Esophagus muscularis mucosa (tissue), 4 donors: ENCODE data around the gene THSD4. TPM values are rescaled to one million over a fixed set of nuclear protein-coding genes. Genes with fewer than 3 reads are reported as not detected.

ENCODE experiments used
- DNase-seq: peaks from one replicate; pipeline ENCODE4 v3.0.0-alpha.2; 2017; ENCODE audit errors: extremely low spot score
- H3K27ac ChIP-seq, 4 donors: fragments of 200-600 bp; sonication (generic); replicated peaks in 1 of 4; 1 replicate in 3 of 4; 2 replicates in 1 of 4; pipeline ENCODE4 v1.5.1; 2016 to 2019; ENCODE audit warnings: mild to moderate bottlenecking in 1 of 4
- H3K27me3 ChIP-seq, 4 donors: fragments of 200-600 bp; sonication (generic); one replicate each; pipeline versions ENCODE4 v1.5.1 to v1.6.0; 2016 to 2019
- H3K36me3 ChIP-seq, 4 donors: fragments of 200-600 bp; sonication (generic); one replicate each; pipeline ENCODE4 v1.5.1; 2016 to 2019
- H3K4me1 ChIP-seq, 4 donors: fragments of 200-600 bp; sonication (generic); one replicate each; pipeline ENCODE4 v1.5.1; 2016 to 2019
- H3K4me3 ChIP-seq, 4 donors: fragments of 200-600 bp; sonication (generic); 1 replicate in 2 of 4; 2 replicates in 2 of 4; pipeline ENCODE4 v1.5.1; 2016 to 2019; ENCODE audit warnings: mild to moderate bottlenecking in 4 of 4, moderate library complexity in 1 of 4
- H3K9me3 ChIP-seq, 4 donors: fragments of 200-600 bp; sonication (generic); 1 replicate in 3 of 4; 2 replicates in 1 of 4; pipeline ENCODE4 v1.5.1; 2016 to 2019
- CTCF ChIP-seq, 3 experiments: fragments of 200-600 bp in 2 of 3; fragments of 450-650 bp in 1 of 3; sonication (generic) in 2 of 3; IDR thresholded peaks; one replicate each; pipeline ENCODE4 v1.5.1; 2017 to 2019; ENCODE audit warnings: antibody characterized with exemption in 3 of 3, mild to moderate bottlenecking in 2 of 3, moderate library complexity in 1 of 3
- EP300 ChIP-seq: sonication (generic); formaldehyde crosslinking; IDR thresholded peaks from one replicate; pipeline ENCODE4 v1.6.1; 2017; ENCODE audit warnings: antibody characterized with exemption
- POLR2A ChIP-seq: fragments of 450-650 bp; IDR thresholded peaks from one replicate; pipeline ENCODE4 v1.6.1; 2017; ENCODE audit warnings: antibody characterized with exemption, moderate library complexity, mild to moderate bottlenecking, low read depth
- POLR2AphosphoS5 ChIP-seq, 2 donors: sonication (generic); formaldehyde crosslinking; IDR thresholded peaks; one replicate each; pipeline ENCODE4 v1.6.1; 2017; ENCODE audit warnings: antibody characterized with exemption in 2 of 2
- WGBS: methylation state at CpG from one replicate; pipeline ENCODE4 v1.1.5; 2018; 5-methylcytosine and 5-hydroxymethylcytosine counted together
- intact Hi-C: fragments of 100-400 bp; cut with DNase I; formaldehyde crosslinking; loops from one replicate; pipeline ENCODE4 v1.15.1; 2023
- total RNA-seq, 4 donors: library from RNA; depleted of rRNA; stranded (reverse); fragments of >200 nt; gene quantifications; one replicate each; pipeline versions ENCODE4 v1.1.0 to v1.2.1, GENCODE V29; 2016

Gene THSD4
- total RNA-seq, 4 donors from 2014 or later: 3.2 to 6.6 (median 5.6) TPM

DNA sequence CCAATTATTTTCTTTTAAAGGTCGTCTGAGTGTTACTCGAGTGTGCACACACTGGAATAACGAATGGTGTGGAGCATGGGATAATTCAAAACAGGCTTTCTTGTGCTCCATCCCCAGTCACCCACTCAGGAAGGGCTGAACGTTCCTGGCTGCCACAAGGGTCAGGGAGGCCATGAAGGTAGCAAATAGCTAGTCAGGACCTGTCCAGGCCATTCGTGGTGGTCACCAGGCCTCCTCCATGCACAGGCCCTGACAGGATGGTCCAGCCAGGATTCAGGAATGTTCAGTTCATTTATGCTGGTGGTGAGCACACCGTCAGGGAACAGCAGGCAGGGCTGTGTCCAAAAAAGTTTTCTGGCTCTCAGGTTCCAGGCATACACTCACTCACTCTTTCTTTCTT is 683.4 kb downstream of the THSD4 start:
- Histone ChIP-seq H3K36me3 (no peaks in the 10 kb centered on the region), H3K4me3 (no peak overlapping the region), H3K27ac (no peak overlapping the region), H3K27me3 (peaks cover 0 to 11% (median 0%) of the 10 kb centered on the region in 4 donors), H3K9me3 (no peaks in the 10 kb centered on the region), H3K4me1 (peaks cover 0 to 4% (median 2%) of the 10 kb centered on the region in 4 donors)
- WGBS: 78% methylated on average over 6 of the region's 6 CpGs
- DNase-seq: no peak
- intact Hi-C loops: no loop called here
- TF ChIP-seq EP300: no peak
- TF ChIP-seq POLR2A: no peak
- no peak for TF ChIP-seq POLR2AphosphoS5 (IDR thresholded peaks at IDR 0.05)

- intact Hi-C loops: no loop called here
- no peak for DNase-seq
- Histone ChIP-seq H3K27ac (no peak overlapping the region), H3K27me3 (peaks cover 0 to 11% (median 0%) of the 10 kb centered on the region in 4 donors), H3K9me3 (no peaks in the 10 kb centered on the region), H3K36me3 (no peaks in the 10 kb centered on the region), H3K4me1 (peaks cover 0 to 4% (median 2%) of the 10 kb centered on the region in 4 donors), H3K4me3 (no peak overlapping the region)
- no peak for TF ChIP-seq POLR2A
- no peak for TF ChIP-seq CTCF (IDR thresholded peaks at IDR 0.05)
- no peak for TF ChIP-seq POLR2AphosphoS5 (IDR thresholded peaks at IDR 0.05)
- no peak for TF ChIP-seq EP300
- WGBS: 81% methylated on average over 3 of the region's 3 CpGs
Measured at GRCh38 chr15:71800190-71800589, 684.9 kb downstream of the THSD4 start.

GRCh38 chr15:71800835-71801745 is 685.8 kb downstream of the THSD4 start:
- intact Hi-C loops: no loop called here
- WGBS: 60% methylated on average over 17 of the region's 17 CpGs
- Histone ChIP-seq H3K4me1 (peaks cover 0 to 4% (median 2%) of the 10 kb centered on the region in 4 donors), H3K4me3 (no peak overlapping the region), H3K36me3 (no peaks in the 10 kb centered on the region), H3K9me3 (no peaks in the 10 kb centered on the region), H3K27ac (no peak overlapping the region), H3K27me3 (peaks cover 0 to 11% (median 0%) of the 10 kb centered on the region in 4 donors)
- TF ChIP-seq EP300 (no peak), POLR2A (no peak), CTCF (IDR thresholded peaks at IDR 0.05) (peak; percentile 85 to 87 (median 87)), POLR2AphosphoS5 (IDR thresholded peaks at IDR 0.05) (no peak)
- DNase-seq: no peak

GRCh38 chr15:71801935-71802655 is 686.8 kb downstream of the THSD4 start:
- H3K27me3 ChIP-seq: peaks cover 0 to 11% (median 0%) of the 10 kb centered on the region in 4 donors
- no peaks in the 10 kb centered on the region for H3K9me3 ChIP-seq
- H3K4me3 ChIP-seq: no peak overlapping the region
- DNase-seq: no peak
- intact Hi-C loops: loop anchor here (2.0 kb wide), 1 partner anchor 59 kb away; no protein-coding TSS in a partner anchor
- no peaks in the 10 kb centered on the region for H3K36me3 ChIP-seq
- no peak overlapping the region for H3K27ac ChIP-seq
- no peak for TF ChIP-seq EP300
- TF ChIP-seq CTCF (IDR thresholded peaks at IDR 0.05): no peak
- TF ChIP-seq POLR2AphosphoS5 (IDR thresholded peaks at IDR 0.05): no peak
- no peak for TF ChIP-seq POLR2A
- H3K4me1 ChIP-seq: peaks cover 0 to 4% (median 2%) of the 10 kb centered on the region in 4 donors
- WGBS: 95% methylated on average over 14 of the region's 24 CpGs

- Histone ChIP-seq H3K4me1 (peaks cover 0 to 10% (median 5%) of the 10 kb centered on the region in 4 donors), H3K4me3 (no peak overlapping the region), H3K9me3 (no peaks in the 10 kb centered on the region), H3K36me3 (no peaks in the 10 kb centered on the region), H3K27ac (no peak overlapping the region), H3K27me3 (peaks cover 0 to 11% (median 0%) of the 10 kb centered on the region in 4 donors)
- DNase-seq: no peak
- no peak for TF ChIP-seq POLR2A
- peak in 2 of 3 experiments; percentile 22 to 33 for TF ChIP-seq CTCF (IDR thresholded peaks at IDR 0.05)
- no peak for TF ChIP-seq EP300
- TF ChIP-seq POLR2AphosphoS5 (IDR thresholded peaks at IDR 0.05): no peak
- whole genome bisulfite sequencing: 64% methylated on average over 19 of the region's 21 CpGs
- intact Hi-C loops: loop anchor here (2.0 kb wide), 1 partner anchor 60 kb away; no protein-coding TSS in a partner anchor
Measured at GRCh38 chr15:71802770-71803169, 687.5 kb downstream of the THSD4 start.
